ENCODE measurements around the gene AKNA. TPM values are rescaled to one million over a fixed set of nuclear protein-coding genes. Genes with fewer than 3 reads are reported as not detected.
"Not testable (repeated sequence)": the region's sequence is repeated elsewhere in the genome, so short reads cannot be mapped to it uniquely, and the experiment has no call there.

Gene AKNA
- total RNA-seq, 4 donors from 2014 or later: 8.8 to 24.3 (median 19.0) TPM

DNA sequence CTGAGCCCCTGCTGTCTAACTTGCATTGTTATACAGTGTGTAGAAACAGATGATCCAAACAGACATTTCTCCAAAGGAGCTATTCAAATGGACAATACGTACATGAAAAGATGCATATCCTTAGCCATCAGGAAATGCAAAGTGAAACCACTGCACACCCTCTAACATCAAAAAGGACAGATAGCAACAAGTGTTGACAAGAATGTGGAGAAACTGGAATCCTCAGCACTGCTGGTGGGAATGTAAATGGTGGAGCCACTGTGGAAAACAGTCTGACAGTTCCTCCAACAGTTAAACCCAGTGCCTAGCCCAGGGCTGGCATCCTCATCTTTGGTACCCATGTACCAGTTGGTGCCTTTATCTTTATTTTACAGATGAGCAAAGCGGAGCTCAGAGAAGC is 49.6 kb downstream of the AKNA start:
- Histone ChIP-seq H3K27ac (no peak overlapping the region), H3K36me3 (peaks cover 0 to 86% of the 10 kb centered on the region in 2 donors), H3K4me1 (no peaks in the 10 kb centered on the region), H3K9me3 (no peaks in the 10 kb centered on the region), H3K4me3 (no peak overlapping the region), H3K27me3 (no peaks in the 10 kb centered on the region)
- TF ChIP-seq, protein P1, sequence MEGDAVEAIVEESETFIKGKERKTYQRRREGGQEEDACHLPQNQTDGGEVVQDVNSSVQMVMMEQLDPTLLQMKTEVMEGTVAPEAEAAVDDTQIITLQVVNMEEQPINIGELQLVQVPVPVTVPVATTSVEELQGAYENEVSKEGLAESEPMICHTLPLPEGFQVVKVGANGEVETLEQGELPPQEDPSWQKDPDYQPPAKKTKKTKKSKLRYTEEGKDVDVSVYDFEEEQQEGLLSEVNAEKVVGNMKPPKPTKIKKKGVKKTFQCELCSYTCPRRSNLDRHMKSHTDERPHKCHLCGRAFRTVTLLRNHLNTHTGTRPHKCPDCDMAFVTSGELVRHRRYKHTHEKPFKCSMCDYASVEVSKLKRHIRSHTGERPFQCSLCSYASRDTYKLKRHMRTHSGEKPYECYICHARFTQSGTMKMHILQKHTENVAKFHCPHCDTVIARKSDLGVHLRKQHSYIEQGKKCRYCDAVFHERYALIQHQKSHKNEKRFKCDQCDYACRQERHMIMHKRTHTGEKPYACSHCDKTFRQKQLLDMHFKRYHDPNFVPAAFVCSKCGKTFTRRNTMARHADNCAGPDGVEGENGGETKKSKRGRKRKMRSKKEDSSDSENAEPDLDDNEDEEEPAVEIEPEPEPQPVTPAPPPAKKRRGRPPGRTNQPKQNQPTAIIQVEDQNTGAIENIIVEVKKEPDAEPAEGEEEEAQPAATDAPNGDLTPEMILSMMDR (IDR thresholded peaks at IDR 0.05): no peak
- no peak for TF ChIP-seq EP300 (IDR thresholded peaks at IDR 0.05)
- TF ChIP-seq POLR2AphosphoS5 (IDR thresholded peaks at IDR 0.05): no peak
- TF ChIP-seq POLR2A (IDR thresholded peaks at IDR 0.05): no peak
- 83 to 90% methylated on average over 1 of the region's 2 CpGs for WGBS, 2 donors (ENCODE audit: low coverage in 1 of 2)
- no peak for ATAC-seq

DNA sequence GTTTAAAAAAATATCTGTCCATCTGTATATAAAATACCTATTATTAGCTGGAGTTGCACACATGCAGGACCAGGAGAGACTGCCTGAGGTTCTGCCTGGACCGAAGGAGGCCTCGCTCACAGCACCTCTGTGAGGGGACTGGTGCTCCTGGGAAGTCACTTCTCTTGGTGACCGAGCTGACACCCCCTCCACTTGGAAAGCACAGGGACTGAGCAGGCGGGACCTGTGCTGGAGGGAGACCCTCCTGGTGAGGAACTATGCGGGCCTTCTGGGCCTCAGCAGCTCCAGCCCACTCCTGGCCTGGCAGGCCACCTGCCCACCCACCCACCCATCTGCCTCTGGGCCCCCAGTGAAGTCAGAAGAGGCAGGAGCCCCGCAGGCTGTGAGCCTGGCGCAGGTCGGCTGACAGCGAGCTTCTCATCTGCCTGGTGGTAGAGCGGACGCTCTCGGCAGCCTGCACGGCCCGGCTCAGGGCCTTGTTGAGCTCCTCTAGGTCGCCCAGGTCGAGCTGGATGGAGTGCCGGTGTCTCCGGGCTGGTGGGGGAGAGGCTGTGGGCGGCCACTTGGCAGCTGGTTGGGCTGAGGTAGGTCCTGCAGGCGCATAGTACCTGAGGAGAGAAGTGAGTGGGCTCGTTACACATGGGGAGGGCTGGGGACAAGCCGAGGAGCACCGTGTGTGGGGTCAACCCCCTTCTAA is 50.9 kb downstream of the AKNA start:
- no peaks in the 10 kb centered on the region for H3K9me3 ChIP-seq
- H3K36me3 ChIP-seq: peaks cover 0 to 73% of the 10 kb centered on the region in 2 donors
- no peak overlapping the region for H3K27ac ChIP-seq
- H3K27me3 ChIP-seq: no peaks in the 10 kb centered on the region
- WGBS, 2 donors (ENCODE audit: low coverage in 1 of 2): 79% methylated on average over 7 of the region's 23 CpGs; no CpG with 5 or more reads in 1 of the 2 donors
- no peak for TF ChIP-seq EP300 (IDR thresholded peaks at IDR 0.05)
- TF ChIP-seq, protein P1 (IDR thresholded peaks at IDR 0.05): no peak
- no peak for TF ChIP-seq POLR2A (IDR thresholded peaks at IDR 0.05)
- no peak for TF ChIP-seq POLR2AphosphoS5 (IDR thresholded peaks at IDR 0.05)
- no peaks in the 10 kb centered on the region for H3K4me1 ChIP-seq
- no peak for ATAC-seq
- no peak overlapping the region for H3K4me3 ChIP-seq

DNA sequence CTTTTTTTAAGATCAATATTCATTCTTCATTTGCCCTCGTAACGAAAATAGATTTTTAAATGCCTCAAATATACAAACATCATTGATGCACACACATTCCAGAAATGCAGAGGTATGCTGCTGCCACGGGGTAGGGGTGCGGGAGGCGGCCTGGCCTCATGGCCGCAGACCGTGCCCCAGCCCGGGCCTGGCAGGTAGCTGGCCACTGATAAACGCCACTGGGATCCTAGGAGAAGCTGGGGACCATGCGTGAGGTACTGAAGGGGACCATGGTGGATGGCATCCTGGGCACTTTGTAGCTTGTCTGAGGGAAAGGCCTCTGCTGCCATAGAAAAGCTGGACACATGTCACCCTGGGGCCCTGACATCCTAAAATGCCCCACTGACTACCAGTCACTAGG is 51.6 kb downstream of the AKNA start:
- TF ChIP-seq POLR2A (IDR thresholded peaks at IDR 0.05) (no peak), POLR2AphosphoS5 (IDR thresholded peaks at IDR 0.05) (no peak), EP300 (IDR thresholded peaks at IDR 0.05) (no peak)
- TF ChIP-seq, protein P1 (IDR thresholded peaks at IDR 0.05): no peak
- ATAC-seq: no peak
- 67% methylated on average over 9 of the region's 10 CpGs; no CpG with 5 or more reads in 1 of the 2 donors for WGBS, 2 donors (ENCODE audit: low coverage in 1 of 2)
- Histone ChIP-seq H3K27ac (no peak overlapping the region), H3K9me3 (no peaks in the 10 kb centered on the region), H3K4me1 (no peaks in the 10 kb centered on the region), H3K4me3 (no peak overlapping the region), H3K36me3 (peaks cover 0 to 66% of the 10 kb centered on the region in 2 donors), H3K27me3 (no peaks in the 10 kb centered on the region)

DNA sequence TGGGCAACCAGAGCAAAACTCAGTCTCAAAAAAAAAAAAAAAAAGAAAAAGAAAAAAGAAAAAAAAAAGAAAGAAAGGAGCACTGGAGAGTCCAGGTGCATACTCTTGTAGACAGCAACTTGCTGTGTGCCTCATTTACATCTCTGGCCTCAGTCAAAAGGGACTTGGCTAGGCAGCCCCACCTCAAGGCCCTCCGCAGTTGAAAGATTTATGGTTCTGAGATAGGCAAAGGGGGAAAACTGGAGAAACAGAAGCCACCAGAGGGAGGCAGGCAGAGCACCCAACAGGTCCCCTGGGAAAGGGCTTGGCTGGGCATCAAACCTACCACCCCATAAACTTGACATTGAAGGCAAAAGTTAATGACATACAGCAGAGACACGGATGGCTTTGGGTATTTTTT is 52.0 kb downstream of the AKNA start:
- no peaks in the 10 kb centered on the region for H3K9me3 ChIP-seq
- TF ChIP-seq, protein P1 (IDR thresholded peaks at IDR 0.05): no peak
- TF ChIP-seq POLR2A (IDR thresholded peaks at IDR 0.05): no peak
- TF ChIP-seq POLR2AphosphoS5 (IDR thresholded peaks at IDR 0.05): no peak
- TF ChIP-seq EP300 (IDR thresholded peaks at IDR 0.05): no peak
- H3K27ac ChIP-seq: no peak overlapping the region
- no peaks in the 10 kb centered on the region for H3K4me1 ChIP-seq
- no peaks in the 10 kb centered on the region for H3K27me3 ChIP-seq
- ATAC-seq: no peak
- no peak overlapping the region for H3K4me3 ChIP-seq
- H3K36me3 ChIP-seq: peaks cover 0 to 62% of the 10 kb centered on the region in 2 donors
- 54 to 69% methylated on average over 2 of the region's 2 CpGs for WGBS, 2 donors (ENCODE audit: low coverage in 1 of 2)

DNA sequence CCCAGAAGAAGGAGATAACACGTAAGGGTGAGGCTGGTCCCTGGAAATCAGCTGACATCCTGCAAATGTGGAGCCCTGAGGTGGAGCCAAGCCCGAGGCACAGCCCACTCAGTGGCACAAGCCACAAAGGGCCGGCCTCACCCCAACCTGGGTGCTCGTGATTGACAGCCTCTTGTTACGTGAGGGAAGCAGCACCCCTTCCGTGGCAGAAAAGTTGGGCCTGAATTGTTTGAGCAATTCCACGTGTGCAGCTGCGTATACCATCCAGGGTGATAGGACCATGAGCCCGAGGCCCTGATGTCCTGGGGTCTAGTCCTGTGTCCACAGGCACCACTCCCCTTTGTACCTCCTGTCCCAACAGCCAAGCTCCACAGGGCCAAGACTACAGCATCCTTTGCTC is 53.3 kb downstream of the AKNA start:
- no peak overlapping the region for H3K4me3 ChIP-seq
- no peak overlapping the region for H3K27ac ChIP-seq
- no CpG with 5 or more reads among the region's 9 CpGs for WGBS, 2 donors (ENCODE audit: low coverage in 1 of 2)
- TF ChIP-seq EP300 (IDR thresholded peaks at IDR 0.05): no peak
- TF ChIP-seq, protein P1 (IDR thresholded peaks at IDR 0.05): no peak
- no peak for TF ChIP-seq POLR2A (IDR thresholded peaks at IDR 0.05)
- no peak for TF ChIP-seq POLR2AphosphoS5 (IDR thresholded peaks at IDR 0.05)
- peaks cover 0 to 49% of the 10 kb centered on the region in 2 donors for H3K36me3 ChIP-seq
- H3K27me3 ChIP-seq: no peaks in the 10 kb centered on the region
- H3K9me3 ChIP-seq: no peaks in the 10 kb centered on the region
- H3K4me1 ChIP-seq: no peaks in the 10 kb centered on the region
- no peak for ATAC-seq

DNA sequence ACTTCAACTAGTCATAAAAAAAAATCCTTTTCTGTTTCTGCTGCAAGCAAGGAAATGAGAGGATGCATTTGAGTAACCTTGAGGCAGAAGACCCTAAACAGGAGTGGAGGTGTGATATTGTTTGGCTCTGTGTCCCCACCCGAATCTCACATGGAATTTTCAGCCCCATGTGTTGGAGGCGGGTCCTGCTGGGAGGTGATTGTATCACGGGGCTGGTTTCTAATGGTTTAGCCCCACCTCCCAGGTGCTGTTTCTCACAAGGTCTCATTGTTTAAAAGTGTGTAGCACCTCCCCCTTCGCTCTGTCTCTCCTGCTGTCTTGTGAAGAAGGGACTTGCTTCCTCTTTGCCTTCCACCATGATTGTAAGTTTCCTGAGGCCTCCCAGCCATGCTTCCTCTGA is 54.1 kb downstream of the AKNA start:
- not testable (repeated sequence) for H3K9me3 ChIP-seq, H3K27me3 ChIP-seq, H3K4me1 ChIP-seq, H3K4me3 ChIP-seq, ATAC-seq, H3K27ac ChIP-seq
- no CpG with 5 or more reads among the region's 4 CpGs for WGBS, 2 donors (ENCODE audit: low coverage in 1 of 2)
- peaks cover 0 to 41% of the 10 kb centered on the region in 2 donors for H3K36me3 ChIP-seq

DNA sequence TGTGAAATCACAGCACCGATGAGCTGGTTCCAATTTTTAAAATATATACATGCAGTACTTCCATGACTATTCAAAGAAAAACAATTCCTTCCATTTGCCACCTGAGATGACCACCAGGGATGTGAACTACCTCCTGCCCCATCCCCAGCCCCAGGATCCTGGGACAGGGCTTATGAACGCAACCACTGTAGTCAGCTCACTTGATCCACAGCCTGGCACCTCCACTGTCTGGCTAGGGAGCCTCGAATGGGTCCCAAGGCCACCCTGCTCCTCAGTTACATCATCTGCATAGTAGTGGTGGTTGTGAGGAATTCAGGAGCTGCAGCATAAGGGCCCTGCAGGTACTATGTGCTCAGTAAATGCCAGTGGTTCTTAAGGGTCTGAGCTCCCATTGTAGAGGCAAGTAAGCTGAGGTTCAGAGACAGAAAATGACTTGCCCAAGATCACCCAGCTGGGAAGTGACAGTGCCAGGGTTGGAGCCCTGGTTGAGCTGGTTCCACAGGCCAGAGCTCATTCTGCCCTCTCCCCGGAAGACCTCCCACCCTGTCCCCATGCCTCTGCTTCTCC is 55.2 kb downstream of the AKNA start:
- H3K4me3 ChIP-seq, H3K27me3 ChIP-seq, ATAC-seq, H3K4me1 ChIP-seq, H3K27ac ChIP-seq, H3K9me3 ChIP-seq: not testable (repeated sequence)
- 86 to 100% methylated on average over 1 of the region's 4 CpGs for WGBS, 2 donors (ENCODE audit: low coverage in 1 of 2)
- peaks cover 0 to 30% of the 10 kb centered on the region in 2 donors for H3K36me3 ChIP-seq
